Measurements from ENCODE around the gene HGF.

GRCh38 chr7:81687062-81687461, 82.8 kb downstream of the HGF start:
- TF ChIP-seq, protein P1, sequence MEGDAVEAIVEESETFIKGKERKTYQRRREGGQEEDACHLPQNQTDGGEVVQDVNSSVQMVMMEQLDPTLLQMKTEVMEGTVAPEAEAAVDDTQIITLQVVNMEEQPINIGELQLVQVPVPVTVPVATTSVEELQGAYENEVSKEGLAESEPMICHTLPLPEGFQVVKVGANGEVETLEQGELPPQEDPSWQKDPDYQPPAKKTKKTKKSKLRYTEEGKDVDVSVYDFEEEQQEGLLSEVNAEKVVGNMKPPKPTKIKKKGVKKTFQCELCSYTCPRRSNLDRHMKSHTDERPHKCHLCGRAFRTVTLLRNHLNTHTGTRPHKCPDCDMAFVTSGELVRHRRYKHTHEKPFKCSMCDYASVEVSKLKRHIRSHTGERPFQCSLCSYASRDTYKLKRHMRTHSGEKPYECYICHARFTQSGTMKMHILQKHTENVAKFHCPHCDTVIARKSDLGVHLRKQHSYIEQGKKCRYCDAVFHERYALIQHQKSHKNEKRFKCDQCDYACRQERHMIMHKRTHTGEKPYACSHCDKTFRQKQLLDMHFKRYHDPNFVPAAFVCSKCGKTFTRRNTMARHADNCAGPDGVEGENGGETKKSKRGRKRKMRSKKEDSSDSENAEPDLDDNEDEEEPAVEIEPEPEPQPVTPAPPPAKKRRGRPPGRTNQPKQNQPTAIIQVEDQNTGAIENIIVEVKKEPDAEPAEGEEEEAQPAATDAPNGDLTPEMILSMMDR (IDR thresholded peaks at IDR 0.05 in 2 of 3, conservative IDR thresholded peaks at IDR 0.05 in 1 of 3; ENCODE audit: control insufficient read depth in 2 of 3, extremely low read depth in 1 of 3, insufficient read depth in 1 of 3, low read depth in 3 of 3, low read length in 3 of 3), result no peak
- TF ChIP-seq ASH2L (IDR thresholded peaks at IDR 0.05; ENCODE audit: borderline replicate concordance, low read depth) (no peak), HDAC2 (IDR thresholded peaks at IDR 0.05) (no peak), EZH2 (IDR thresholded peaks at IDR 0.05; ENCODE audit: borderline replicate concordance, control insufficient read depth, low read depth, low read length) (no peak), E2F8 (IDR thresholded peaks at IDR 0.05; ENCODE audit: low read depth, partially characterized antibody) (no peak), JUNB (IDR thresholded peaks at IDR 0.05) (no peak), SIN3A (IDR thresholded peaks at IDR 0.05; ENCODE audit: low read depth, low read length) (no peak), EP300 (IDR thresholded peaks at IDR 0.05; ENCODE audit: borderline replicate concordance in 1 of 2, control insufficient read depth in 1 of 2, low read depth in 2 of 2, low read length in 2 of 2) (no peak), TAF1 (IDR thresholded peaks at IDR 0.05; ENCODE audit: borderline replicate concordance, low read depth, low read length) (no peak), POLR2A (IDR thresholded peaks at IDR 0.05; ENCODE audit: low read depth, low read length) (no peak), SIX5 (IDR thresholded peaks at IDR 0.05; ENCODE audit: low read depth, low read length, severe bottlenecking) (no peak)
- TF ChIP-seq, protein P2, sequence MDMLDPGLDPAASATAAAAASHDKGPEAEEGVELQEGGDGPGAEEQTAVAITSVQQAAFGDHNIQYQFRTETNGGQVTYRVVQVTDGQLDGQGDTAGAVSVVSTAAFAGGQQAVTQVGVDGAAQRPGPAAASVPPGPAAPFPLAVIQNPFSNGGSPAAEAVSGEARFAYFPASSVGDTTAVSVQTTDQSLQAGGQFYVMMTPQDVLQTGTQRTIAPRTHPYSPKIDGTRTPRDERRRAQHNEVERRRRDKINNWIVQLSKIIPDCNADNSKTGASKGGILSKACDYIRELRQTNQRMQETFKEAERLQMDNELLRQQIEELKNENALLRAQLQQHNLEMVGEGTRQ (IDR thresholded peaks at IDR 0.05; ENCODE audit: borderline replicate concordance, low read depth, low read length), result no peak

Measured in GM12878 (cell line).